HL-60 (cell line): ENCODE data around the gene CD38.

ENCODE experiments used
- CTCF ChIP-seq: IDR thresholded peaks from one replicate; pipeline ENCODE4 v1.5.1; 2011; ENCODE audit warnings: low read length, control low read depth, inconsistent platforms; ENCODE audit not compliant: insufficient read depth
- POLR2AphosphoS5 ChIP-seq: IDR thresholded peaks from 2 replicates; pipeline ENCODE4 v1.6.1; 2012; ENCODE audit warnings: low read depth

- TF ChIP-seq POLR2AphosphoS5 (no peak), CTCF (no peak)
Observed at GRCh38 chr4:15851969-15852368, 73.8 kb downstream of the CD38 start.
